Nephron progenitor cell (in vitro differentiated cells): Measurements from ENCODE around the gene ENC1.

Source experiments
- DNase-seq: peaks from one replicate; pipeline ENCODE4 v3.0.0; 2021
- H3K27ac Mint-ChIP-seq: 2 replicates; pipeline ENCODE4 v1.8.0; 2021; ENCODE audit warnings: mild to moderate bottlenecking, moderate library complexity, mixed read lengths
- H3K27me3 Mint-ChIP-seq: 2 replicates; pipeline ENCODE4 v1.8.0; 2021; ENCODE audit warnings: mild to moderate bottlenecking, low read depth, mixed read lengths; ENCODE audit not compliant: poor library complexity
- H3K36me3 Mint-ChIP-seq: 2 replicates; pipeline ENCODE4 v1.8.0; 2021; ENCODE audit warnings: low read depth, mixed read lengths
- H3K4me1 Mint-ChIP-seq: 2 replicates; pipeline ENCODE4 v1.8.0; 2021; ENCODE audit warnings: mixed read lengths
- H3K4me3 Mint-ChIP-seq: 2 replicates; pipeline ENCODE4 v1.8.0; 2021; ENCODE audit warnings: mild to moderate bottlenecking, moderate library complexity, mixed read lengths
- H3K9me3 Mint-ChIP-seq: 2 replicates; pipeline ENCODE4 v1.8.0; 2021; ENCODE audit warnings: mild to moderate bottlenecking, moderate library complexity, mixed read lengths
- TF ChIP-seq, protein P1 (sequence below): fragments of 200-600 bp; sonication (generic); IDR thresholded peaks from 2 replicates; pipeline ENCODE4 v1.5.0; 2021; ENCODE audit warnings: antibody characterized with exemption

The ENC1 gene

DNA sequence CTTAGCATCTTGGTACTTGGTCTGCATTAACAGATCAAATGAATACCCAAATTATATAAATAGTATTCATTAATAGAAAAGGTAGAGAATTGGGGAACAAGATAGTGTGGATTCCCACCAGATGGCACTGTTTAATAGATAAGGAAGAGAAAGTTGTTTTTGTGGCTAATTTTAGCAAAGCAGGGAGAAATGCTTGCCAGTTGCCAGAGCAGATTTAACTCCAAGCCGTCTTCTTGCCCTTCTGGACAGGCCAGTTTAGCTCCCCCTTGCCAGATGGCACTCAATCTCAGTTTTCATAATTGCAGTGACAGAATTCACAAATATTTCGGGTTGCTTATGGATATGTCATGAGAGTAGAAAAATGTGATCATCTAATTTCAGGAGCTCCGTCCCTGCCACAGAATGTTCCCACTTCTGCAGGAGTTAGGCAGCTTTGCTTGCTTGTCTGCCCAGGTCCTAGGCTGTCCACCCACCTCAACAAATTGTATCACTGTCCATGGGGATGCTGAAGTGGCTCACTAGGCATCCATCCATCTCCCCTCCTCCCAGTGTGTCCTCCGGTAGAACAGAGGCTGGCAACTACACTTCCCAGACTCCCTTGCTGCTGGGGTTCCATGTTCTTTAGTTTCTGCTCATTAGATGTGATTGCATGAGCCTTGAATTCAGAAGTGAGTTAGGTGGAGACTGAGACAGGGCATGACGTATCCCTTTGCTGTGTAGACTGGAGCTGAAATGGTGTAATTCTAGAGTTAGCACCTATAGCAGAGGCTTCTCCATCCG lies 32.7 kb upstream of the ENC1 start:
- Mint-ChIP-seq H3K4me3 (no peak overlapping the region), H3K27ac (no peak overlapping the region), H3K4me1 (peaks cover 44% of the 10 kb centered on the region), H3K9me3 (no peaks in the 10 kb centered on the region), H3K36me3 (no peaks in the 10 kb centered on the region), H3K27me3 (peaks cover 3% of the 10 kb centered on the region)
- TF ChIP-seq, protein P1, sequence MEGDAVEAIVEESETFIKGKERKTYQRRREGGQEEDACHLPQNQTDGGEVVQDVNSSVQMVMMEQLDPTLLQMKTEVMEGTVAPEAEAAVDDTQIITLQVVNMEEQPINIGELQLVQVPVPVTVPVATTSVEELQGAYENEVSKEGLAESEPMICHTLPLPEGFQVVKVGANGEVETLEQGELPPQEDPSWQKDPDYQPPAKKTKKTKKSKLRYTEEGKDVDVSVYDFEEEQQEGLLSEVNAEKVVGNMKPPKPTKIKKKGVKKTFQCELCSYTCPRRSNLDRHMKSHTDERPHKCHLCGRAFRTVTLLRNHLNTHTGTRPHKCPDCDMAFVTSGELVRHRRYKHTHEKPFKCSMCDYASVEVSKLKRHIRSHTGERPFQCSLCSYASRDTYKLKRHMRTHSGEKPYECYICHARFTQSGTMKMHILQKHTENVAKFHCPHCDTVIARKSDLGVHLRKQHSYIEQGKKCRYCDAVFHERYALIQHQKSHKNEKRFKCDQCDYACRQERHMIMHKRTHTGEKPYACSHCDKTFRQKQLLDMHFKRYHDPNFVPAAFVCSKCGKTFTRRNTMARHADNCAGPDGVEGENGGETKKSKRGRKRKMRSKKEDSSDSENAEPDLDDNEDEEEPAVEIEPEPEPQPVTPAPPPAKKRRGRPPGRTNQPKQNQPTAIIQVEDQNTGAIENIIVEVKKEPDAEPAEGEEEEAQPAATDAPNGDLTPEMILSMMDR, result peak; percentile 29
- no peak for DNase-seq

DNA sequence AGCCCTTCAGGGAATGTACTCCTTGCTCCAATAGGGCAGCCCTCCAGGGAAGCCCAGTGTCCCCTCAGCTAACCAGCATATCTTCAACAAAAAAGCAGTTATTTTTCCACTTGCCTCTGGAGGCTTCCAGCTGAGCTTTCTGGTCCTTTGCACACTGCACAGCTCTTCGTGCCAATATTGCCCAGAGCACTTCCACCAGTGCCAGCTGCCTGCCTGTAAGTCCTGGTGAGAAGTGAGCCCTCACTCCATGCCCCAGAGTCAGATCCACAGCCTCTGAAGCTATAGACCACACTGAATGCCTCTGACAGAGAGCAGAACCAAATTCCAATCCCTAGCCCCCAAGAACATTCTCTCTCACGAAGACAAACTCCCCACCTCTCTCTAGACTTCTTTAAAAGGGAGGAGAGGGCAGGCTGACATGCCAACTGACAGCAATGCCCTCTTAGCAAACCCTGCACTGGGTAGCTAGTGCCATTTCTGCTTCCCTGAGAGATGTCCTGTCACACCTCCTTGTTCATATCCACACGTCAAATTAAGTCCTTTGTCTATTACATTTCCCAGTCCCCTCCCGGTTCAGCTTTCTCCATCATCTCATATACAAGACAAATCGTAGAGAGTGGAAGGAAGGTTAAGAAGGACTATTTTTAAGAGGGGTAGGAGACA lies 31.8 kb upstream of the ENC1 start:
- no peak overlapping the region for H3K4me3 Mint-ChIP-seq
- H3K27me3 Mint-ChIP-seq, result peaks cover 3% of the 10 kb centered on the region
- no peaks in the 10 kb centered on the region for H3K36me3 Mint-ChIP-seq
- H3K9me3 Mint-ChIP-seq, result no peaks in the 10 kb centered on the region
- no peak for DNase-seq
- H3K27ac Mint-ChIP-seq, result no peak overlapping the region
- peaks cover 49% of the 10 kb centered on the region for H3K4me1 Mint-ChIP-seq
- TF ChIP-seq, protein P1, result no peak

- no peak overlapping the region for H3K27ac Mint-ChIP-seq
- no peaks in the 10 kb centered on the region for H3K9me3 Mint-ChIP-seq
- peaks cover 51% of the 10 kb centered on the region for H3K4me1 Mint-ChIP-seq
- TF ChIP-seq, protein P1, result no peak
- no peak for DNase-seq
- H3K36me3 Mint-ChIP-seq, result no peaks in the 10 kb centered on the region
- no peaks in the 10 kb centered on the region for H3K27me3 Mint-ChIP-seq
- H3K4me3 Mint-ChIP-seq, result no peak overlapping the region
These were observed 30.0 kb upstream of the ENC1 start for GRCh38 chr5:74670396-74671038.

- TF ChIP-seq, protein P1, result no peak
- Mint-ChIP-seq H3K4me3 (no peak overlapping the region), H3K27me3 (no peaks in the 10 kb centered on the region), H3K27ac (no peak overlapping the region), H3K9me3 (no peaks in the 10 kb centered on the region), H3K36me3 (no peaks in the 10 kb centered on the region), H3K4me1 (peaks cover 56% of the 10 kb centered on the region)
- no peak for DNase-seq
These were observed 29.3 kb upstream of the ENC1 start for GRCh38 chr5:74669821-74670220.

DNA sequence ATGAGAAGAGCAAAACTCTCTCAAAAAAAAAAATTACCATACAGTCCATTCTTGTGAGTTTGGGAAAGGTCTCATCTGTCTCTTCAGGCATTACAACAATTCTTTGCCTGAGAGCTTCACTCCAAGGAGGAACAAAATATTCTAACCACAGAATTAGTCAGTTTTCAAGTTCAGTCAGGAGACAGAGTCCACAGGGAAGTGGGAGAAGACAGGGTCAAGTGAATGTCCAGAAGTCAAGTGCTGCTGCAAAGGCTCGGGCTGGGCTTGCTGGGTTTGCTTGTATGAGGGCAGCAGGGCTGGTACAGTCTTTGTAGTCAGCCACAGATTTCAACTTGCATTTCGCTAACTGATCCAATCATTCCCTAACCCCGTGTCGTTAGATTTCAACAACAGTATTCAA lies 26.9 kb upstream of the ENC1 start:
- TF ChIP-seq, protein P1, result no peak
- no peaks in the 10 kb centered on the region for H3K36me3 Mint-ChIP-seq
- no peak overlapping the region for H3K27ac Mint-ChIP-seq
- H3K4me1 Mint-ChIP-seq, result peaks cover 53% of the 10 kb centered on the region
- DNase-seq, result no peak
- H3K27me3 Mint-ChIP-seq, result no peaks in the 10 kb centered on the region
- no peaks in the 10 kb centered on the region for H3K9me3 Mint-ChIP-seq
- H3K4me3 Mint-ChIP-seq, result no peak overlapping the region
